OCI-M2 (cell line): Measurements from ENCODE around the gene TRAF7.
"Not testable (repeated sequence)": the region's sequence is repeated elsewhere in the genome, so short reads cannot be mapped to it uniquely, and the experiment has no call there.

Source experiments
- DNase-seq: peaks from one replicate; lab custom pipeline; 2025; ENCODE audit not compliant: unreplicated experiment; lab: John Stamatoyannopoulos, UW

TRAF7 gene

GRCh38 chr16:2197765-2198164, 42.2 kb downstream of the TRAF7 start:
- no peak for DNase-seq

GRCh38 chr16:2198283-2198682, 42.7 kb downstream of the TRAF7 start:
- no peak for DNase-seq

GRCh38 chr16:2199095-2199494, 43.5 kb downstream of the TRAF7 start:
- no peak for DNase-seq

- no peak for DNase-seq
These were observed 44.1 kb downstream of the TRAF7 start for GRCh38 chr16:2199621-2200139.

- no peak for DNase-seq
These were observed 44.7 kb downstream of the TRAF7 start for GRCh38 chr16:2200313-2200712.

GRCh38 chr16:2203119-2203688, 47.6 kb downstream of the TRAF7 start:
- not testable (repeated sequence) for DNase-seq

GRCh38 chr16:2204416-2205103, 49.0 kb downstream of the TRAF7 start:
- no peak for DNase-seq

GRCh38 chr16:2205104-2205966, 49.8 kb downstream of the TRAF7 start, which contains the start of gene MLST8:
Gene MLST8, plus strand, starts transcription at chr16:2205454. Its CDS starts 632 bp downstream, at chr16:2206086.
- DNase-seq: no peak

GRCh38 chr16:2205967-2206313, 50.4 kb downstream of the TRAF7 start:
- no peak for DNase-seq

GRCh38 chr16:2206420-2206779, 50.8 kb downstream of the TRAF7 start:
- DNase-seq: no peak

- DNase-seq: no peak
These were observed 51.3 kb downstream of the TRAF7 start for GRCh38 chr16:2206780-2207433.

GRCh38 chr16:2207872-2208271, 52.3 kb downstream of the TRAF7 start:
- no peak for DNase-seq

- no peak for DNase-seq
These were observed 52.7 kb downstream of the TRAF7 start for GRCh38 chr16:2208308-2208707.

GRCh38 chr16:2208772-2209171, 53.2 kb downstream of the TRAF7 start:
- DNase-seq: no peak

GRCh38 chr16:2209258-2210008, 53.9 kb downstream of the TRAF7 start:
- no peak for DNase-seq

GRCh38 chr16:2210009-2210332, 54.4 kb downstream of the TRAF7 start:
- no peak for DNase-seq

GRCh38 chr16:2210386-2211365, 55.1 kb downstream of the TRAF7 start, which contains the start of gene BRICD5:
Gene BRICD5, minus strand, starts transcription at chr16:2210863. Its CDS starts 30 bp downstream, at chr16:2210833.
- DNase-seq: no peak

GRCh38 chr16:2211923-2212347, 56.4 kb downstream of the TRAF7 start:
- DNase-seq: no peak
